DMS79 treated with DMSO at 0.1 percent for 48 hours (cell line): ENCODE results near the gene A4GALT.

Experiments used
- DNase-seq: peaks from one replicate; lab custom pipeline; 2025; lab: John Stamatoyannopoulos, UW

A4GALT gene

GRCh38 chr22:42649246-42650099 lies 71.2 kb downstream of the A4GALT start, which contains the start of gene CYB5R3:
Gene CYB5R3 (minus strand): TSS chr22:42649392. CDS start chr22:42649315, 77 bp downstream.
- DNase-seq, result peak; percentile 19

- no peak for DNase-seq
These were observed 72.1 kb downstream of the A4GALT start for GRCh38 chr22:42648368-42649245.

GRCh38 chr22:42648017-42648367 lies 72.7 kb downstream of the A4GALT start:
- DNase-seq, result no peak

- DNase-seq, result peak; percentile 5
These were observed 73.8 kb downstream of the A4GALT start for GRCh38 chr22:42646569-42647525.

GRCh38 chr22:42645938-42646568 lies 74.6 kb downstream of the A4GALT start:
- DNase-seq, result no peak

GRCh38 chr22:42645341-42645937 lies 75.2 kb downstream of the A4GALT start:
- no peak for DNase-seq

GRCh38 chr22:42644422-42645340 lies 76.0 kb downstream of the A4GALT start:
- DNase-seq, result no peak

GRCh38 chr22:42643634-42644421 lies 76.8 kb downstream of the A4GALT start:
- DNase-seq, result no peak

- DNase-seq, result no peak
These were observed 77.7 kb downstream of the A4GALT start for GRCh38 chr22:42642806-42643633.
